ENCODE measurements around the gene PGAM2.

The PGAM2 gene

GRCh38 chr7:44065431-44066110 lies at the start of gene PGAM2:
Gene PGAM2 (minus strand): TSS chr7:44065567. CDS start chr7:44065529, 38 bp downstream.
- no peak for DNase-seq (ENCODE audit: low read depth, low spot score)
- no peak within 1 kb of the TSS for H3K4me3 ChIP-seq (ENCODE audit: low read depth, low read length)
- ChIA-PET POLR2A (interaction anchor here (1.2 to 1.7 kb wide), 3 partner anchors 8 to 58 kb away, joined by 4 read pairs; partner anchors contain the start of gene POLD2), CTCF (interaction anchor here (0.9 to 1.5 kb wide), 5 partner anchors 10 to 136 kb away, joined by 3 to 6 read pairs (median 3); partner anchors contain the start of gene YKT6)
- TF ChIP-seq, protein P1, sequence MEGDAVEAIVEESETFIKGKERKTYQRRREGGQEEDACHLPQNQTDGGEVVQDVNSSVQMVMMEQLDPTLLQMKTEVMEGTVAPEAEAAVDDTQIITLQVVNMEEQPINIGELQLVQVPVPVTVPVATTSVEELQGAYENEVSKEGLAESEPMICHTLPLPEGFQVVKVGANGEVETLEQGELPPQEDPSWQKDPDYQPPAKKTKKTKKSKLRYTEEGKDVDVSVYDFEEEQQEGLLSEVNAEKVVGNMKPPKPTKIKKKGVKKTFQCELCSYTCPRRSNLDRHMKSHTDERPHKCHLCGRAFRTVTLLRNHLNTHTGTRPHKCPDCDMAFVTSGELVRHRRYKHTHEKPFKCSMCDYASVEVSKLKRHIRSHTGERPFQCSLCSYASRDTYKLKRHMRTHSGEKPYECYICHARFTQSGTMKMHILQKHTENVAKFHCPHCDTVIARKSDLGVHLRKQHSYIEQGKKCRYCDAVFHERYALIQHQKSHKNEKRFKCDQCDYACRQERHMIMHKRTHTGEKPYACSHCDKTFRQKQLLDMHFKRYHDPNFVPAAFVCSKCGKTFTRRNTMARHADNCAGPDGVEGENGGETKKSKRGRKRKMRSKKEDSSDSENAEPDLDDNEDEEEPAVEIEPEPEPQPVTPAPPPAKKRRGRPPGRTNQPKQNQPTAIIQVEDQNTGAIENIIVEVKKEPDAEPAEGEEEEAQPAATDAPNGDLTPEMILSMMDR (IDR thresholded peaks at IDR 0.05; ENCODE audit: insufficient read depth, low read length, missing control alignments) = no peak

GRCh38 chr7:44114586-44115310 lies 49.4 kb upstream of the PGAM2 start:
- no peak for DNase-seq (ENCODE audit: low read depth, low spot score)
- TF ChIP-seq, protein P1 (IDR thresholded peaks at IDR 0.05; ENCODE audit: insufficient read depth, low read length, missing control alignments) = no peak
- POLR2A ChIA-PET = interaction anchor here (1.0 to 2.8 kb wide), 2 partner anchors 9 to 42 kb away, joined by 4 to 8 read pairs; no protein-coding TSS in a partner anchor

DNA sequence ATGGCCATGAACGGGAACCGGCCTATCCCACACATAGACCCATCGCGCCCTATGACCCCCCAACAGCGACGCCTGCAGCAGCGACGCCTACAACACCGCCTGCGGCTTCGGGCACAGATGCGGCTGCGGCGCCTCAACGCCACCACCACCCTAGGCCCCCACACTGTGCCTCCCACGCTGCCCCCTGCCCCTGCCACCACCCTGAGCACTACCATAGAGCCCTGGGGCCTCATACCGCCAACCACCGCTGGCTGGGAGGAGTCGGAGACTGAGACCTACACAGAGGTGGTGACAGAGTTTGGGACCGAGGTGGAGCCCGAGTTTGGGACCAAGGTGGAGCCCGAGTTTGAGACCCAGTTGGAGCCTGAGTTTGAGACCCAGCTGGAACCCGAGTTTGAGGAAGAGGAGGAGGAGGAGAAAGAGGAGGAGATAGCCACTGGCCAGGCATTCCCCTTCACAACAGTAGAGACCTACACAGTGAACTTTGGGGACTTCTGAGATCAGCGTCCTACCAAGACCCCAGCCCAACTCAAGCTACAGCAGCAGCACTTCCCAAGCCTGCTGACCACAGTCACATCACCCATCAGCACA lies 48.5 kb upstream of the PGAM2 start:
- TF ChIP-seq, protein P1 (IDR thresholded peaks at IDR 0.05; ENCODE audit: insufficient read depth, low read length, missing control alignments) = no peak
- H3K4me3 ChIP-seq (ENCODE audit: low read depth, low read length) = no peak overlapping the region
- CTCF ChIA-PET = no interaction called here
- no peak for DNase-seq (ENCODE audit: low read depth, low spot score)
- POLR2A ChIA-PET = interaction anchor here (2.8 kb wide), 1 partner anchor 42 kb away, joined by 8 read pairs; no protein-coding TSS in a partner anchor

More at GRCh38 chr7:44114586-44115310, 49.4 kb upstream of the PGAM2 start:
- CTCF ChIA-PET = interaction anchor here (1.8 kb wide), 1 partner anchor 32 kb away, joined by 6 read pairs; no protein-coding TSS in a partner anchor
- H3K4me3 ChIP-seq (ENCODE audit: low read depth, low read length) = no peak overlapping the region

GRCh38 chr7:44112997-44113763 lies 47.8 kb upstream of the PGAM2 start:
- CTCF ChIA-PET = interaction anchor here (1.7 kb wide), 1 partner anchor 9 kb away, joined by 5 read pairs; no protein-coding TSS in a partner anchor
- POLR2A ChIA-PET = no interaction called here
- H3K4me3 ChIP-seq (ENCODE audit: low read depth, low read length) = no peak overlapping the region
- TF ChIP-seq, protein P1 (IDR thresholded peaks at IDR 0.05; ENCODE audit: insufficient read depth, low read length, missing control alignments) = no peak
- no peak for DNase-seq (ENCODE audit: low read depth, low spot score)

DNA sequence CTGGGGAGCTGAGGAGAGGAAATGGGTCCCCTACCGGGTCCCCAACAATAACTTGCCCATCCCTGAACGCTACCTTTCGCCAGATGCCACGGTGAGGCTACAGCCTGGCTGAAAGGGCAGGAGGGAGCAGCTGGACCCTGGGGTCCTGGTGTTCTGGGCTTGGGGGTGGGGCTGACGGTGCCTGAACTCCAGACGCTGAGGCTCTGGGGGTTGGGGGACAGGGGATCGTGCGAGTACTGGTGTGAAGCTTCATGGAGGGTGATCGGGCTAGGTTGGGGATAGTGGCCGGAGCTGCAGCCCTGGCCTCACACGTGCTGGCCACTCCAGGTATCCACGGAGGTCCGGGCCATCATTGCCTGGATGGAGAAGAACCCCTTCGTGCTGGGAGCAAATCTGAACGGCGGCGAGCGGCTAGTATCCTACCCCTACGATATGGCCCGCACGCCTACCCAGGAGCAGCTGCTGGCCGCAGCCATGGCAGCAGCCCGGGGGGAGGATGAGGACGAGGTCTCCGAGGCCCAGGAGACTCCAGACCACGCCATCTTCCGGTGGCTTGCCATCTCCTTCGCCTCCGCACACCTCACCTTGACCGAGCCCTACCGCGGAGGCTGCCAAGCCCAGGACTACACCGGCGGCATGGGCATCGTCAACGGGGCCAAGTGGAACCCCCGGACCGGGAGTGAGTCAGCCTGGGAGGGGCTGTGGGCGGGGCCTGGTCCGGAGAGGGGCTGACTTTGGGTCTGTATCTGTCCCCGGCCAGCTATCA lies 47.0 kb upstream of the PGAM2 start:
- POLR2A ChIA-PET = interaction anchor here (0.6 kb wide), 1 partner anchor 88 kb away, joined by 3 read pairs; no protein-coding TSS in a partner anchor
- no peak for DNase-seq (ENCODE audit: low read depth, low spot score)
- CTCF ChIA-PET = interaction anchor here (1.7 to 2.5 kb wide), 2 partner anchors 10 to 13 kb away, joined by 5 to 8 read pairs; no protein-coding TSS in a partner anchor
- TF ChIP-seq, protein P1 (IDR thresholded peaks at IDR 0.05; ENCODE audit: insufficient read depth, low read length, missing control alignments) = no peak
- H3K4me3 ChIP-seq (ENCODE audit: low read depth, low read length) = no peak overlapping the region
